Stimulated activated naive CD8-positive, alpha-beta T cell treated with anti-CD3 and anti-CD28 coated beads, Interleukin-15, Interleukin-2, amounts not matched to agents 100 U/mL and 50 U/mL, for 24 hours (primary cell): ENCODE data around the gene EHD2.
"Not testable (repeated sequence)": the region's sequence is repeated elsewhere in the genome, so short reads cannot be mapped to it uniquely, and the experiment has no call there.

ENCODE experiments used
- ATAC-seq: fragments of 150-1000 bp; cut with Tn5 transposase; one replicate; pipeline ENCODE4 v1.10.0; 2021
- DNase-seq: peaks from one replicate; pipeline ENCODE4 v3.0.0; 2021

The EHD2 gene

DNA sequence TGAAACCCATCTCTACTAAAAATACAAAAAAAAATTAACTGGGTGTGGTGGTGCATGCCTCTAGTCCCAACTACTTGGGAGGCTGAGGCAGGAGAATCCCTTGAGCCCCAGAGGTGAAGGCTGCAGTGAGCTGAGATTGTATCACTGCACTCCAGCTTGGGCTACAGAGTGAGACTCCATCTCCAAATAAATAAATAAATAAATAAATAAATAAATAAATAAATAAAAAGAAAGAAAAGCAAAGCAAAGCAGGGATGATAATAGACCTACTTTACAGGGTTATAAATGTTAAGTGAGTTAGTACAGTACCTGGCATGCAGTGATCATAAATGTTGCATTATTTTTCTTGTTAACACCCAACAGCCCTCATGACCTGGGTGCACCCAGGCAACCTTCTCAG is 1.6 kb downstream of the EHD2 start:
- ATAC-seq, DNase-seq: not testable (repeated sequence)

DNA sequence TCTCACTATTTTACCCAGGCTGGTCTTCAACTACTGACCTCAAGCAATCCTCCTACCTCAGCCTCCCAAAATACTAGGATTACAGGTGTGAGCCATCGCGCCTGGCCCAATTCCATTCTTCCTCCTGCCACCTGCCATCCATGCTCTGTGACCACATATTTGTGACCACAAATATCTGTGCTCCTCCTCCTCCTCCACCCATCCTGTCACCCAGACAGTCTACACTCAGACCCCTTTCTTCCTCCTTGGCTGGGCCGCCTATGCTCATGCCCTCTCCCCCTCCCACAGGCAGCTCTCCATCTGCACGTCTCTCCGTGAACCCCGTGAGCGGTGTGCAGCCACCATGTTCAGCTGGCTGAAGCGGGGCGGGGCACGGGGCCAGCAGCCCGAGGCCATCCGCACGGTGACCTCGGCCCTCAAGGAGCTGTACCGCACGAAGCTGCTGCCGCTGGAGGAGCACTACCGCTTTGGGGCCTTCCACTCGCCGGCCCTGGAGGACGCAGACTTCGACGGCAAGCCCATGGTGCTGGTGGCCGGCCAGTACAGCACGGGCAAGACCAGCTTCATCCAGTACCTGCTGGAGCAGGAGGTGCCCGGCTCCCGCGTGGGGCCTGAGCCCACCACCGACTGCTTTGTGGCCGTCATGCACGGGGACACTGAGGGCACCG is 3.2 kb downstream of the EHD2 start:
- no peak for ATAC-seq
- no peak for DNase-seq

DNA sequence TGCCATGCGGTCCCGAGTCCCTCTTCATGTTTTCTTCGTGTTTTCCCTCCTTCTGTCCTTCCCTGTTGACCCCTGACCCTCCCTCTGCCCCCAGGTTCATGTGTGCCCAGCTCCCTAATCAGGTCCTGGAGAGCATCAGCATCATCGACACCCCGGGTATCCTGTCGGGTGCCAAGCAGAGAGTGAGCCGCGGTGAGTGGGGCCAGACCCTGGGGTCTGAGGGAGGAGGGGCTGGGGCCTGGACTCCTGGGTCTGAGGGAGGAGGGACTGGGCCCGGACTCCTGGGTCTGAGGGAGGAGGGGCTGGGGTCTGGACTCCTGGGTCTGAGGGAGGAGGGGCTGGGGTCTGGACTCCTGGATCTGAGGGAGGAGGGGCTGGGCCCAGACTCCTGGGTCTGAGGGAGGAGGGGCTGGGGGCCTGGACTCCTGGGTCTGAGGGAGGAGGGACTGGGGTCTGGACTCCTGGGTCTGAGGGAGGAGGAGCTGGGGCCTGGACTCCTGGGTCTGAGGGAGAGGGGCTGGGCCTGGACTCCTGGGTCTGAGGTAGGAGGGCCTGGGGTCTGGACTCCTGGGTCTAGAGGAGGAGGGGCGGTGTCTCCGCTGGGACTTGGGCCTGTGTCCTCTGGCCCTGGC is 5.3 kb downstream of the EHD2 start:
- not testable (repeated sequence) for DNase-seq, ATAC-seq

DNA sequence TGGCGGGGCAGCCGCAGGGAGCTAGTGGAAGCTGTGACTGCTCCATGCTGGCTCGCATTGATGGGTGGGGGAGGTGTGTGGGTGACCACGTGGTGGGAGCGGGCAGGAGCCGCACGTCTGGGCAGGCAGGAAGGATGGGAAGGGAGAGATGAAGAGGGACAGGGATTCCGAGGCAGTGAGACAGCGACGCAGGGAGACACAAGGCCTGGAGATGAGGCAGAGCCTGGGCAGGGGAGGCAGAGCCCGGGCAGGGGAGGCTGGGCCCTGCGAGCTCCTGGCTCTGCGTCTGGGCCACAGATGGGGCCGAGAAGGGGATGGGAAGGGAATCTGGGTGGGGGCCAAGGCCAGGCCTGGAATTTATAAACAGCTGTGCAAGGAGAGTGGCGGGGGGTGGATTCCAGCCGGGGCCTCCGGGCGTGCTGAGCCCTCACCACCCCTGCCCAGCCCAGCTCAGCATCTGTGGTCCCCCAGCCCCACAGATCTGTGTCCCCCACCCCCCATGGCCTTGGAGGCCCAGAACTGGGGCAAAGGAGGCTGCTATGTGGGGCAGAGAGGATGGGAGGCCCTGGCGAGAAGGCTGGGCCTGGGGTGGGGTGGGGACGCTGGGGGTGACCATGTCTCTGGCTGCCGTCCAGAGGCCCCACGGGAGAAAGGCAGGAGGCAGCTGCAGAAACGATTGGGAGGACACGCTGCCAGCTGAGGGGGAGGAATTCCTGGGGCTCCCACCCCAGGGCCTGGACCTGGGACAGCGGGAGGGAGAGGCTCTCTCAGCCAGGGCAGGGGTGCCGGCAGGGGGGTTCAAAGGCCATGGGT is 6.0 kb downstream of the EHD2 start:
- DNase-seq = no peak
- no peak for ATAC-seq

DNA sequence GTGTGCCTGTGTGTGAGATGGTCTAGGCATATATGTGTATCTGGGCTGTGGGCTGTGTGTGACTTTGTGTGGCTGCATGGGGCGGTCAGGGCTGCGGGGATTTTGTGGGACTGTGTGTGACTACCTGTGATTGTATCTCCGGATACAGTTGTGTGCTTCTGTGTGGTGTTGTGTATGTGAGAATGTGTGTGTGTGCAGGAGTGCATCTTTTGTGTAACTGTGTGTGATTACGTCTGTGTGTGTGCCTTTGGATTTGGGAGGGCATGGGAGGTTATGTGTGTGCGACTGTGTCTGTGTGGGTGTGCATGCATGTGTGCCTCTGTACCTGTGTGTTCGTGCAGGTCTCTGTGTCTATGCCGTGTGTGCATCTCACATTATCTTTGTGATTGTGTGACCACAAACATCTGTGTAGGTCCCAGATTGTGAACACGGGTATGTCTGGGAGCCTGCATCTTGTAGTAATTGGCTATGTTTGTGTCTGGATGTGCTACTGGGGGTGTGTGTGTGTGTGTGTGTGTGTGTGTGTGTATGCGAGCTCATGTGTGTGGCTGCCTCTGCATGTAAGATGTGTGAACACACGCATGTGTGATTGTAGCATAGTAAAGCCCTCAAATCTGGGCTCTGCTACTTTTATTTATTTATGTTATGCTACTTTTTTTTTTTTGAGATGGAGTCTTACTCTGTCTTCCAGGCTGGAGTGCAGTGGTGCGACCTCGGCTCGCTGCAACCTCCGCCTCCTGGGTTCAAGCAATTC is 7.6 kb downstream of the EHD2 start:
- no peak for DNase-seq
- no peak for ATAC-seq

DNA sequence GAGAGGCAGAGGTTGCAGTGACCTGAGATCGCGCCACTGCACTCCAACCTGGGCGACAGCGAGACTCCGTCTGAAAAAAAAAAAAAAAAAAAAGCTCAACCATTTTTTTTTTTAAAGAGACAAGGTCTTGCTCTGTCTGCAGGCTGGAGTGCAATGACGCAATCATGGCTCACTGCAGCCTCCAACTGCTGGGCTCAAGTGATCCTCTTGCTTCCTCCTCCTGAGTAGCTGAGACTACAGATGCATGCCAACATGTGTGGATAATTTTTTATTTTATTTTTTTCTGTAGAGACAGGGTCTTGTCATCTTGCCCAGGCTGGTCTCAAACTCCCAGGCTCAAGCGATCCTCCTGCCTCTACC is 10.3 kb downstream of the EHD2 start:
- DNase-seq = no peak
- peak; percentile 28 for ATAC-seq

DNA sequence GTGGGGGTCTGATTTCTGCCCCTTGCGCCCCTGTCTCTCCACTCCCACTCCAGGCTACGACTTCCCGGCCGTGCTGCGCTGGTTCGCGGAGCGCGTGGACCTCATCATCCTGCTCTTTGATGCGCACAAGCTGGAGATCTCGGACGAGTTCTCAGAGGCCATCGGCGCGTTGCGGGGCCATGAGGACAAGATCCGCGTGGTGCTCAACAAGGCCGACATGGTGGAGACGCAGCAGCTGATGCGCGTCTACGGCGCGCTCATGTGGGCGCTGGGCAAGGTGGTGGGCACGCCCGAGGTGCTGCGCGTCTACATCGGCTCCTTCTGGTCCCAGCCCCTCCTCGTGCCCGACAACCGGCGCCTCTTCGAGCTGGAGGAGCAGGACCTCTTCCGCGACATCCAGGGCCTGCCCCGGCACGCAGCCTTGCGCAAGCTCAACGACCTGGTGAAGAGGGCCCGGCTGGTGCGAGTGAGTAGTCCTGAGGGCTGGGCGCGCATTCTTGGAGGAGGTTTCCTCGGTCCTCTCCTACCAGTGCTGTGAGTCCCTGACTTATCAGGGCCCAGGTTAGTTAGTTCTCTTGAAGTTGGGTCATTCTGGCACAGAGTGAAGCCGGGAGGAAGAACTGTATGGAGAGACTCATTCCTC is 12.7 kb downstream of the EHD2 start:
- DNase-seq (no peak), ATAC-seq (no peak)

DNA sequence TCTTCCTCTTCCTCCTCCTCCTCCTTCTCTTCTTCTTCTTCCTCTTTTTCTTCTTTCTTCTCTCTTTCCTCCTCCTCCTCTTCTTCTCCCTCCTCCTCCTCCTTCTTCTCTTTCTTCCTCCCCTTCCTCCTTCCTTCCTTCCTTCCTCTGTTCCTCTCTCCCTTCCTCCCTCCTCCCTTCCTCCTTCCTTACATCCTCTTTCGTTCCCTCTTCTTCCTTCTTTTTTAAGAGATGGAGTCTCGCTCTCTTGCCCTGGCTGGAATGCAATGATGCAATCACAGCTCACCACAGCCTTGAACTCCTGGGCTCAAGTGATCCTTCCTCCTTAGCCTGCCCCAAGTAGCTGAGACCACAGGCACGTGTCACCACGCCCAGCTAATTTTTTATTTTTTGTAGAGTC is 13.2 kb downstream of the EHD2 start:
- no peak for ATAC-seq
- no peak for DNase-seq

DNA sequence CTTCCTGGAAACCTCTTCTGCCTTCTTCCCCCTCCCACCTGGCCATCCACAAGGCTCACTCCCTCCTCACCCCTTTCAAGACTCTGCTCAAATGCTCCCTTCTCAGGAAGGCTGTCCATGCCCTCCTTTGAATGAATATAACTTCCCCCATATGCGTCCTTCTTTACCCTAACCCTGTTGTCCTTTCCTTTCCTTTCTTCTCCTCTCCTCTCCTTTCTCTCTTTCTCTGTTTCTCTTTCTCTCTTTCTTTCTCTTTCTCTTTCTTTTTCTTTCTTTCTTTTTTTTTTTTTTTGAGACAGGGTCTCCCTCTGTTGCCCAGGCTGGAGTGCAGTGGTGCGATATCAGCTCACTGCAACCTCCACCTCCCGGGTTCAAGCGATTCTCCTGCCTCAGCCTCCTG is 15.1 kb downstream of the EHD2 start:
- not testable (repeated sequence) for DNase-seq, ATAC-seq

DNA sequence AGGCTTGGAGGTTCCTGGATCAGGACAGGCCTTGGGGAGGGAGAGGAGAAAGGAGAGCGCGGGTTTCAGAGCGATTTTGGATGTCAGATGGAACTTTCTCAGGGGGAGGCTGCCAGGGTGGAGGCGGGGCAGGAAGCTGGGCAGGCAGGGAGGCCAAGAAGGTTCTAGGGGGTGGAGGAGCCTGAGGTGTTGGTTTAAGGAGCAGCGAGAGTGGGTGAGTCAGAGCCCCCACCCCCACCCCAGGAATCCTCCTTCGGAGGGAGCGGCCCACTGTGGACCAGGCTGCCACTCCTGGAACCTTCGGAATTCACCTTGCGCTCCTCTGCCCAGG is 16.2 kb downstream of the EHD2 start:
- no peak for DNase-seq

DNA sequence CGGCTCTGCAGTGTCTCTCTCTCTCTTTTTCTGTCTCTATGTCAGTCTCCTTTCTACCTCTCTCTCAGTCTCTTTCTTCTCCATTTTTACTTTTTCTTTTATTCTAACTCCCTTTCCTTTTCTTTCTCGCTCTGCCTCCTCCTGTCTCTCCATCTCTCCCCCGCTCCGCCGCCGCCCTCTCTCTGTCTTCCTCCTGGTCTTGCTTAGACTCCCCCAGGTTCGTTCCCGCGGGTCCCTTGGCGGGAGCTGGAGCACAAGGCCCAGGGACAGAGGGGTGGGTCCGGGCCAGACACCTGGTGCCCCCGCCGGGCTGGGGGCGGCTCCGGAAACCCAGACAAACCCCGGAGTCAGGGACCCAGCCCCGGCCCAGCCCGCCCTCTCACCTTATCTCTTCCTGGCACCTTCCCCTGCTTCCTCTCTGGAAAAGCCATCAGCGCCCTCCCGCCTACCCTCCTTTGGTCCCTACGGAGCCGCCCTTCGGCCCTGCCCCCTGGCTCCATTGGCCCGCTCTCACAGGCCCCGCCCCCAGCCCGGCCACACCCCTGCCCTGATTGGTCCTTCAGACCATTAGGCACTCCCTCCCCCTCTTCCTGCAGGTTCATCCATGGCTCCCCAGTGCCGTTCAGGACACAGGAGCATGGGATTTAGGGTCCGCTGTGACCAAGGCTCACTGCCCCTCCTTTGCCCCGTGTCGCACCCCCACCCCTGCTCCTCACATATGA is 16.7 kb downstream of the EHD2 start:
- peak; percentile 77 for DNase-seq
- ATAC-seq = peak; percentile 80

More for the DNA sequence above, 16.2 kb downstream of the EHD2 start:
- ATAC-seq = peak; percentile 50

DNA sequence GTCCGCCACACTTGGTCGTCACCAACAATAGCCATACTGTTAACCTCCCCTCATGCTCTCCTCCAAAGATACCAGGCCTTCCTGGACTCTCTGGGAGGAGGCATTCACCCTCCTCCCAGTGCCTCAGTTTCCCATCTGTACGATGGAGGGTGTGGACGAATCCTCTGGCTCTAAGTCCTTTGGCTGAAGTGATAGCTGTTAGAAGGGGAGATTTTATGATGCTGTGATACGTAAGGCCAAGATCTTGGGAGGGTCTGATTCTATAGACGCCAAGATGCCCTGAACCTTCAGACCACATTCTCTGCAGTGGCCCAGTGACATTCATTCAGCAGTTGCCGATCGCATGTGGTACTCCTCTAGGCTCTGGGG is 17.3 kb downstream of the EHD2 start:
- DNase-seq (no peak), ATAC-seq (no peak)

DNA sequence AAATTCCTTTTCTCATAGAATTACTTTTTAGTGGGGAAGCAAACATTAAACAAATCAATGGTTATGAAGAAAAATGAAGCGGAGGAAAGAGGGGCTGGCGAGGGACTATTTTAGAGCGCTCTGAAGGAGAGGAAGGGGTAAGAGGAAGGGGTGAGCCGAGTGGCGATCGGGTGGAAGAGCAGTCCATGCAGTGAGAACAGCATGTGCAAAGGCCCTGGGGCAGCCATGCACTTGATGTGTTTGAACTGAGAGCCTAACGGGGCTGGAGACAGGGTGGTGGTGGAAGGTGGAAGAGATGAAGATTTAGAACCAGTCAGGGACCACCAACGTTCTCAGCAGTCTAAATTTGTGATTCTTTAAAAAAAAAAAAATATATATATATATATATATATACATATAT is 17.7 kb downstream of the EHD2 start:
- DNase-seq = no peak
- ATAC-seq = no peak

DNA sequence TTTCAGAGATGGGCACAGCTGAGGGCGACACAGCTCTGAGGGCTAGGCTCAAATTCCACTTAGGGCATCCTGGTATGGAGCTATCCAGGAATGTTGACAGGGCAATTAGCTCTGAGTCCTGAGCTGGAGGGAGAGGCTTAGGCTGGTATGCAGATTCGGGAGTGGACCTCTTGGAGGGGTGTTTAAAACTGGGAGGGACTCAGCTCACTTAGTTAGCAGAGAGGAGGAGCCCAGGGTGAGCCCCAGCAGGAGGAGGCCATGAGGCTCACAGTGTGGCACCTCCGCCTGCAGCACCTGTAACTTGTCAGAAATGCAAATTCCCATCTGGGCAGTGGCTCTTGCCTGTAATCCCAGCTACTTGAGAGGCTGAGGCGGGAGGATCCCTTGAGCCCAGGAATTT is 21.9 kb downstream of the EHD2 start:
- ATAC-seq (no peak), DNase-seq (no peak)

DNA sequence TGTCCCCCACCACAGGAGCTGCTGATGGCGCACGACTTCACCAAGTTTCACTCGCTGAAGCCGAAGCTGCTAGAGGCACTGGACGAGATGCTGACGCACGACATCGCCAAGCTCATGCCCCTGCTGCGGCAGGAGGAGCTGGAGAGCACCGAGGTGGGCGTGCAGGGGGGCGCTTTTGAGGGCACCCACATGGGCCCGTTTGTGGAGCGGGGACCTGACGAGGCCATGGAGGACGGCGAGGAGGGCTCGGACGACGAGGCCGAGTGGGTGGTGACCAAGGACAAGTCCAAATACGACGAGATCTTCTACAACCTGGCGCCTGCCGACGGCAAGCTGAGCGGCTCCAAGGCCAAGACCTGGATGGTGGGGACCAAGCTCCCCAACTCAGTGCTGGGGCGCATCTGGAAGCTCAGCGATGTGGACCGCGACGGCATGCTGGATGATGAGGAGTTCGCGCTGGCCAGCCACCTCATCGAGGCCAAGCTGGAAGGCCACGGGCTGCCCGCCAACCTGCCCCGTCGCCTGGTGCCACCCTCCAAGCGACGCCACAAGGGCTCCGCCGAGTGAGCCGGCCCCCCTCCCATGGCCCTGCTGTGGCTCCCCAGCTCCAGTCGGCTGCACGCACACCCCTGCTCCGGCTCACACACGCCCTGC is 27.8 kb downstream of the EHD2 start:
- no peak for ATAC-seq
- DNase-seq = no peak

DNA sequence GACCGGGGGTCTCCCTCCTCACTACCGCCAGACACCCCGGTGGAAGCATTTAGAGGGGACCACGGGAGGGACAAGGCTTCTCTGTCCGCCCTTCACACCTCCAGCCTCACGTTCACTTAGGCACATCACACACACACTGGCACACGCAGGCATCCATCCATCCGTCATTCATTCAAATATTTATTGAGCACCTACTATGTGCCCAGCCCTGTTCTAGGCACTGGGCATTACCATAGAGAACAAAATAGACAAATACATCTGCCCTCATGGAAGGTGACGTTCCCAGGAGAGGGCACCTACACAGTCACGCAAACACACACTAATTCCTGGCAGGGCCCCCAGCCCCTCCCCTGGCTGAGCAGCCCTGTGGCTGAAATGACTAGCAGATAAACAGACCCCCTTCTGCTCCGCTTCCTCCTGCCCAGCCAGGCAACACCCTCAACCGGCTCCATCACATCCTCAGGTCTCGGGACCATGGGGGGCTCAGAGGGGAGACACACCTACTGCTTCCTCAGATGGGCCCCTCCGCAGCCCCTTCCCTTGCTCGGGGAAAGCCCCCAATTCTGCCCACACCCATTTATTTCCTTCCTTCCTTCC is 28.4 kb downstream of the EHD2 start:
- DNase-seq (no peak), ATAC-seq (no peak)

DNA sequence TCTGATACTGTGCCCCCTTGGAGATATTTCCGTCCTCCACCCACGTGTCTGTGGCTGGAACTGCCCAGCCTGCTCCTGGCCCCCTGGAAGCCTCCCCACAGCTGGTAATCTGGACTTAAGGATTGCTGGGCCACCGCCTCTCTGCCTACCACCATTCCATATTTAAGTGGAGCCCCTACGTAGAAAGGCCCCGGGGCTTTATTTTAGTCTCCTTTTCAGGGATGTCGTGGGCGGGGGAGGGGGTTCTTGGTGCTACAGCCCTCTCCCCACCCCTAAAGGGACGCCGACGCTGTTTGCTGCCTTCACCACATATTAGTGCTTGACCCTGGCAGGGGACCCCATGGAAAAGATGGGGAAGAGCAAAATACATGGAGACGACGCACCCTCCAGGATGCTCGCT is 29.4 kb downstream of the EHD2 start:
- no peak for DNase-seq
- ATAC-seq = no peak

DNA sequence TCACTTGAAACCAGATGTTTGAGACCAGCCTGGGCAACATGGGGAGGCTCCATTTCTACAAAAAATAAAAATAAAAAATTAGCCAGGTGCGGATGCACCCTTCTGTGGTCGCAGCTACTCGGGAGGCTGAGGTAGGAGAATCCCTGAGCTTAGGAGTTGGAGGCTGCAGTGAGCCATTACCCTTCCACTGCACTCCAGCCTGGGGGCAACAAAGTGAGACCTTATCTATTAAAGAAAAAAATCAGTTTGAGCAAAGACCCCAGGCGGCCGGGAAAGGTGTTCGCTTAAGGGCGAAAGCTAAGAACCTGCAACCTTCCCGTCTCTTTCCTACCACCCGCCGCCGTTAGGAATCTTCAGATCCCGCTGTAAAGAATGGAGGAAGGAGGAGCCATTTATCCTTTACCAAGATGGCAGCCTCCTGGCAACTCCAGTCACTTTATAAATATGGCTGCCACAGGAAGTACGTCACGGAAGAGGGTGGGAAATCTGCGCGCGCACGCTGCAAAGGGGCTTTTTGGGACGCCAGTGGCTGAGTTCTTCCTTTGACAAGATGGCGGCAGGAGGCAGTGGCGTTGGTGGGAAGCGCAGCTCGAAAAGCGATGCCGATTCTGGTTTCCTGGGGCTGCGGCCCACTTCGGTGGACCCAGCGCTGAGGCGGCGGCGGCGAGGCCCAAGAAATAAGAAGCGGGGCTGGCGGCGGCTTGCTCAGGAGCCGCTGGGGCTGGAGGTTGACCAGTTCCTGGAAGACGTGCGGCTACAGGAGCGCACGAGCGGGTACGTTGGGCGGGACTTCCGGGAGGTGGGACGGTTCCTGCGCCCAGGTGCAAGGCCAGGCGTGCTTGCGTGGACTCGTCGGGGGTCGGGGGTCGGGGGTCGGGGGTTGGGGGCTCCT is 32.0 kb downstream of the EHD2 start, which contains the start of gene NOP53:
NOP53 (plus strand) TSS at position 537 of the 892 bp plus-strand sequence; CDS start at position 551, 14 bp downstream.
- ATAC-seq = peak; percentile 70
- DNase-seq = peak; percentile 96

DNA sequence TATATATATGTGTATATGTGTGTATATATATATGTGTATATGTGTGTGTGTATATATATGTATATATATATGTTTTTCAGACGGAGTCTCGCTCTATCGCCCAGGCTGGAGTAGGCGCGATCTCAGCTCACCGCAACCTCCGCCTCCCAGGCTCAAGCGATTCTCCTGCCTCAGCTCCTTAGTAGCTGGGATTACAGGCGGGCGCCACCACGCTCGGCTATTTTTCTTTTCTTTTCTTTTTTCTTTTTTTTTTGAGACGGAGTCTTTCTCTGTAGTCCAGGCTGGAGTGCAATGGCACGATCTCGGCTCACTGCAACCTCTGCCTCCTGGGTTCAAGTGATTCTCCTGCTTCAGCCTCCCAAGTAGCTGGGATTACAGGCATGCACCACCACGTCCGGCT is 32.9 kb downstream of the EHD2 start:
- ATAC-seq, DNase-seq: not testable (repeated sequence)
